Measurements from ENCODE around the gene SDK1.

Gene SDK1

DNA sequence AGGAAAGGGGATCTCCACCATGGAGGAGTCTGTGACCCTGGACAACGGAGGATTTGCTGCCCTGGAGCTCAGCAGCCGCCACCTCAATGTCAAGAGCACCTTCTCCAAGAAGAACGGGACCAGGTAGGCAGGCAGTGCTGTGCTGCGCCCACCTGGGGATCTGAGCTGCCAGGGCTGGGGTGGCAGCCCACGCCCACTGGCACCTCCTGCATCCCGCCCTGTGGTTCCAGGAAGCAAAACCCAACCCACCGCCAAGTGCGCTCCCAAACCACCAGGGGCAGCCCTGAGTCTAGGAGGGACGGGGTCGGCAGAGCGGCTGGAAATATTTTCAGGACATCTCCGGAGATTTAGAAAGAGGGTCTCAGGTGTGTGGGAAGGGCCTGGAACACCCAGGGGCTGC lies 940.7 kb downstream of the SDK1 start:
- peaks cover 6% of the 10 kb centered on the region for H3K4me1 Mint-ChIP-seq
- no peak overlapping the region for H3K4me3 Mint-ChIP-seq
- peaks cover 10% of the 10 kb centered on the region for H3K9me3 Mint-ChIP-seq
- TF ChIP-seq, protein P1, sequence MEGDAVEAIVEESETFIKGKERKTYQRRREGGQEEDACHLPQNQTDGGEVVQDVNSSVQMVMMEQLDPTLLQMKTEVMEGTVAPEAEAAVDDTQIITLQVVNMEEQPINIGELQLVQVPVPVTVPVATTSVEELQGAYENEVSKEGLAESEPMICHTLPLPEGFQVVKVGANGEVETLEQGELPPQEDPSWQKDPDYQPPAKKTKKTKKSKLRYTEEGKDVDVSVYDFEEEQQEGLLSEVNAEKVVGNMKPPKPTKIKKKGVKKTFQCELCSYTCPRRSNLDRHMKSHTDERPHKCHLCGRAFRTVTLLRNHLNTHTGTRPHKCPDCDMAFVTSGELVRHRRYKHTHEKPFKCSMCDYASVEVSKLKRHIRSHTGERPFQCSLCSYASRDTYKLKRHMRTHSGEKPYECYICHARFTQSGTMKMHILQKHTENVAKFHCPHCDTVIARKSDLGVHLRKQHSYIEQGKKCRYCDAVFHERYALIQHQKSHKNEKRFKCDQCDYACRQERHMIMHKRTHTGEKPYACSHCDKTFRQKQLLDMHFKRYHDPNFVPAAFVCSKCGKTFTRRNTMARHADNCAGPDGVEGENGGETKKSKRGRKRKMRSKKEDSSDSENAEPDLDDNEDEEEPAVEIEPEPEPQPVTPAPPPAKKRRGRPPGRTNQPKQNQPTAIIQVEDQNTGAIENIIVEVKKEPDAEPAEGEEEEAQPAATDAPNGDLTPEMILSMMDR (IDR thresholded peaks at IDR 0.05; ENCODE audit: unreplicated experiment in 3 of 3) = no peak
- peaks cover 19% of the 10 kb centered on the region for H3K36me3 Mint-ChIP-seq (ENCODE audit: low read depth)
- H3K27me3 Mint-ChIP-seq (ENCODE audit: low read depth) = peaks cover 4% of the 10 kb centered on the region
- no peak overlapping the region for H3K27ac Mint-ChIP-seq

DNA sequence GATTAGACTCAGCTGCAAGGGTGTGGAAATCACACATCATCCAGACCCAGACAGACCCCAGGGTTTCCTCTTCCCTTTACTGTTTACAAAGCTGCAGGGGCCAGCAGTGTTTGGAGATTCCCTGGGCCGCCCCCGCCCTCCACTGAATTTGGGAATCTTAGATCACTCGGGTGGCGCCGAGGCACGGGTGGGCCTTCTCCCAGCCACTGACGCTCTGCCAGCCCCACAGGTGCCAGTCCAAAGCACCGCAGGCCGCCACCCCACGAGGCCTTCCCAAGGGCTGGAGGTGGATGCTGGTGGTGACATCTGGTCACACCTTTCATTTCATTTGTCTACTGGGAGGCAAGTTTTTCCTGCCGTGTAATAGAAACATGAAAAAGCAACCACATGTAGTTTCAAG lies 941.7 kb downstream of the SDK1 start:
- peaks cover 10% of the 10 kb centered on the region for H3K9me3 Mint-ChIP-seq
- H3K27me3 Mint-ChIP-seq (ENCODE audit: low read depth) = no peaks in the 10 kb centered on the region
- H3K27ac Mint-ChIP-seq = no peak overlapping the region
- no peak overlapping the region for H3K4me3 Mint-ChIP-seq
- H3K4me1 Mint-ChIP-seq = peaks cover 6% of the 10 kb centered on the region
- TF ChIP-seq, protein P1 (IDR thresholded peaks at IDR 0.05; ENCODE audit: unreplicated experiment in 3 of 3) = no peak
- H3K36me3 Mint-ChIP-seq (ENCODE audit: low read depth) = peaks cover 19% of the 10 kb centered on the region

DNA sequence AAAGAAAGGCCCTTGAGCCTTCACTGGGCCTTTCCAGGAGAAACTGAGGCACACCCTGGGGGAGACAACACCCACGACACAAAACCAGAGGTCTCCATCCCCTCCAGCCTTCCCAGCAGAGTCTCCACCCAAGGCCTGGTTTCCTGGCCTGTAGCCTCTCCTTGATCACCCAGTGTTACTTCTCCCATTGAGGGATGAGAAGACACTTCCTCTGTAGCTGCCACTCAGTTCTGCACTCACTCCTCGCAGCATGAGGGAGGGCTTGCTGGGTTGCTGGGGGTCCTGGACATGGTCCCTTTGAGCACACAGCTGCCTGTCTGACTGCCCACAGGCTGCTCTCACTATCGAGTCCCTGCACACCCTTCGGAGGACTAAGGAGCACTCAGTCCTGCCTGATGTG lies 943.0 kb downstream of the SDK1 start:
- TF ChIP-seq, protein P1 (IDR thresholded peaks at IDR 0.05; ENCODE audit: unreplicated experiment in 3 of 3) = no peak
- Mint-ChIP-seq H3K27ac (no peak overlapping the region), H3K4me1 (peaks cover 6% of the 10 kb centered on the region), H3K4me3 (no peak overlapping the region), H3K27me3 (ENCODE audit: low read depth) (no peaks in the 10 kb centered on the region), H3K36me3 (ENCODE audit: low read depth) (peaks cover 16% of the 10 kb centered on the region), H3K9me3 (peaks cover 10% of the 10 kb centered on the region)

DNA sequence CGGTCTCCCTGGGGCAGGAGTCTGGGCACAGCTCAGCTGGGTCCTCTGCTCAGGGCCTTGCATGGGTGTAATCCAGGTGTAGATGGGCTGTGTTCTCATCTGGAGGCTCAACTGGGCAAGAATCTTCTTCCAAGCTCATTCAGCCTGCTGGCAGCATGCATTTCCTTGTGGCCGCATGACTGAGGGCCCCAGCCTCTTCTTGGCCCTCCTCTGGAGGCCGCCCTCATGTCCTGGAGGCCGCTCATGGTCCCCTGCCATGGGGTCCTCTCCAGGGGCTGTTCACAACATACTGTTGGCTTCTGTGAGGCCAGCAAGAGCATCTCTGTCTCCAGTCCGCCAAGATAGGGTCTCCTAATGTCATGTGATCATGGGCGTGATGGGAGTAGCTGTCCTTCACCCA lies 943.6 kb downstream of the SDK1 start:
- no peak overlapping the region for H3K27ac Mint-ChIP-seq
- H3K27me3 Mint-ChIP-seq (ENCODE audit: low read depth) = no peaks in the 10 kb centered on the region
- no peak overlapping the region for H3K4me3 Mint-ChIP-seq
- H3K36me3 Mint-ChIP-seq (ENCODE audit: low read depth) = peaks cover 15% of the 10 kb centered on the region
- H3K4me1 Mint-ChIP-seq = peaks cover 6% of the 10 kb centered on the region
- H3K9me3 Mint-ChIP-seq = peaks cover 10% of the 10 kb centered on the region
- TF ChIP-seq, protein P1 (IDR thresholded peaks at IDR 0.05; ENCODE audit: unreplicated experiment in 3 of 3) = no peak

DNA sequence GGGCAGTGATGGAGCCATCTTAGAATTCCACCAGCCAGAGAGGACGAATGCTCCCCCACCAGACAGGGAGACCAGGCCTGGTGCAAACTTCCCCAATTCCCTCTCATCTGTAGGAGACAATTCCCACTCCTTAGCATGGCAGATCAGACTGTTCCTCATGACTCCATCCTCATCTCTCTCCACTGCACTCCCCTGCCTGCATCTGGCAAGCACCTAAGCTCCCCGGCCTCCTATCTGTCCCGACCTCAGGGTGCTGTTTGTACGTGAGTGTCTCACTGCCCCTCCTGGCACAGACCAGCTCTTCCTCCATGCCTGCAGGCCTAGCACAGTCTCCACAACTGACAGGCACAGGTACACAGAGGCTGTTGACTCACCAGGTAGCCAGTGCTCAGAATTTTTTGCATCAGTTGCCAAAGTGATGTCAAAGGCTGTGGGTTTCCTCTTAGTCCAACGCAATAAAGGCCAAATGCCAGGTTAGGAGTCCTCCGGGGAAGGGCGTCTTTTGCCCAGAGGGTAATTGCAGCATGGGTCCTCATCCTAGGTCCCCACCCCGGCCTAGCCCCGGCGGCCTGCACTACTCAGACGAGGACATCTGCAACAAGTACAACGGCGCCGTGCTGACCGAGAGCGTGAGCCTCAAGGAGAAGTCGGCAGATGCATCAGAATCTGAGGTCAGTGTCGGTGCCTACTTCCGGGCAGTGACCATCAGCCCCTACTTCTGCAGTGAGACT lies 944.2 kb downstream of the SDK1 start:
- no peaks in the 10 kb centered on the region for H3K27me3 Mint-ChIP-seq (ENCODE audit: low read depth)
- no peak overlapping the region for H3K4me3 Mint-ChIP-seq
- peaks cover 15% of the 10 kb centered on the region for H3K36me3 Mint-ChIP-seq (ENCODE audit: low read depth)
- H3K27ac Mint-ChIP-seq = no peak overlapping the region
- TF ChIP-seq, protein P1 (IDR thresholded peaks at IDR 0.05; ENCODE audit: unreplicated experiment in 3 of 3) = no peak
- peaks cover under 1% of the 10 kb centered on the region for H3K4me1 Mint-ChIP-seq
- peaks cover 10% of the 10 kb centered on the region for H3K9me3 Mint-ChIP-seq

DNA sequence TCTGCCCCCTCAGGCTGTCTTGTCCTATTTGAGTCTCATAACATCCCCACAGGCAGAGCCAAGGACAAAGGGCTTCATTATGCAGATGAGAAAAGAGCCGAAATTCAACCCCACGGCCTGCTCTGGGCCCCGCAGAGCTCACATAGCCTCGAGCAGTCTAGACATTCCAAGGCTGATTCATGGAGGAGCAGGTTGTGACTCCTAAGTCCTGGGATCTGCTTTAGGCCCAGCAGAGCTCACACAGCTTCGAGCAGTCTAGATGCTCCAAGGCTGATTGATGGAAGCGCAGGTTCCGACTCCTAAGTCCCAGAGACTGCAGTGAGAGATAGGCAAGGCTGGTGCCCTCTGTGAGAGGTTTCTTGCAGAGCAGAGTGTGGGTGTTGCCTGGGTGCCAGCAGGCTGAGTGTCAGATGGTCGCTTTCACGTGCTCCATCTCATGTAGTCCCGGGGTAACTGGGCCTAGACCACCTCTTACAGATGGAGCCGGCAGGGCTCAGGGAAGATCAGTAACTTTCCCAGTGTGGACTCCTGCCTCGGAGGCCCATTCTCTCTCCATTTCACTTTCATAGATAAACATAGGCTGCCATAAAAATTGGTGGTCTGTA lies 944.9 kb downstream of the SDK1 start:
- Mint-ChIP-seq H3K27ac (no peak overlapping the region), H3K36me3 (ENCODE audit: low read depth) (peaks cover 18% of the 10 kb centered on the region), H3K4me1 (no peaks in the 10 kb centered on the region), H3K9me3 (peaks cover 12% of the 10 kb centered on the region), H3K27me3 (ENCODE audit: low read depth) (no peaks in the 10 kb centered on the region), H3K4me3 (no peak overlapping the region)
- TF ChIP-seq, protein P1 (IDR thresholded peaks at IDR 0.05; ENCODE audit: unreplicated experiment in 3 of 3) = no peak

Data from nephron (organoid).